Measurements from ENCODE around the gene TUFM. TPM values are rescaled to one million over a fixed set of nuclear protein-coding genes. Genes with fewer than 3 reads are reported as not detected.
A peak's percentile ranks its signal among the peaks of the same experiment; 100 is the strongest.
"Not testable (repeated sequence)": the region's sequence is repeated elsewhere in the genome, so short reads cannot be mapped to it uniquely, and the experiment has no call there.

TUFM gene
- total RNA-seq, 2 donors from 2014 or later, result 140 to 291 TPM

- peak; percentile 61 for ATAC-seq (replicated peaks)
- no peaks in the 10 kb centered on the region for H3K9me3 Mint-ChIP-seq
- H3K27me3 Mint-ChIP-seq, result peaks cover 11% of the 10 kb centered on the region
- H3K4me1 Mint-ChIP-seq, result no peaks in the 10 kb centered on the region
- no peaks in the 10 kb centered on the region for H3K36me3 Mint-ChIP-seq (ENCODE audit: low read depth)
- H3K4me3 Mint-ChIP-seq, result peak overlapping the region; percentile 83
- peak overlapping the region; percentile 33 for H3K27ac Mint-ChIP-seq
These were observed 33.2 kb upstream of the TUFM start for GRCh38 chr16:28879261-28879840.

GRCh38 chr16:28878083-28878926 is 32.2 kb upstream of the TUFM start, which contains the start of gene ATP2A1:
ATP2A1 (plus strand) TSS chr16:28878488; CDS start chr16:28878672, 184 bp downstream.
- Mint-ChIP-seq H3K27me3 (peaks cover 6% of the 10 kb centered on the region), H3K36me3 (ENCODE audit: low read depth) (peaks cover 5% of the 10 kb centered on the region)

GRCh38 chr16:28877655-28878000 is 31.5 kb upstream of the TUFM start:
- H3K4me1 Mint-ChIP-seq, result no peaks in the 10 kb centered on the region
- H3K4me3 Mint-ChIP-seq, result no peak overlapping the region
- H3K36me3 Mint-ChIP-seq (ENCODE audit: low read depth), result peaks cover 11% of the 10 kb centered on the region
- H3K9me3 Mint-ChIP-seq, result no peaks in the 10 kb centered on the region
- no peak for ATAC-seq (replicated peaks)
- no peak overlapping the region for H3K27ac Mint-ChIP-seq
- H3K27me3 Mint-ChIP-seq, result peaks cover 6% of the 10 kb centered on the region

More at GRCh38 chr16:28878083-28878926, 32.2 kb upstream of the TUFM start, which contains the start of gene ATP2A1:
- H3K4me3 Mint-ChIP-seq, result peak within 1 kb of the TSS; percentile 83
- no peak for ATAC-seq (replicated peaks)
- no peaks in the 10 kb centered on the region for H3K4me1 Mint-ChIP-seq
- peak within 1 kb of the TSS; percentile 33 for H3K27ac Mint-ChIP-seq
- no peaks in the 10 kb centered on the region for H3K9me3 Mint-ChIP-seq

GRCh38 chr16:28876973-28877654 is 31.0 kb upstream of the TUFM start:
- peaks cover 6% of the 10 kb centered on the region for H3K27me3 Mint-ChIP-seq
- no peaks in the 10 kb centered on the region for H3K4me1 Mint-ChIP-seq
- no peak overlapping the region for H3K27ac Mint-ChIP-seq
- no peak for ATAC-seq (replicated peaks)
- peaks cover 14% of the 10 kb centered on the region for H3K36me3 Mint-ChIP-seq (ENCODE audit: low read depth)
- no peaks in the 10 kb centered on the region for H3K9me3 Mint-ChIP-seq
- no peak overlapping the region for H3K4me3 Mint-ChIP-seq

GRCh38 chr16:28876019-28876659 is 30.0 kb upstream of the TUFM start:
- Mint-ChIP-seq H3K9me3 (no peaks in the 10 kb centered on the region), H3K27me3 (peaks cover 4% of the 10 kb centered on the region), H3K27ac (no peak overlapping the region), H3K36me3 (ENCODE audit: low read depth) (peaks cover 16% of the 10 kb centered on the region), H3K4me3 (no peak overlapping the region), H3K4me1 (no peaks in the 10 kb centered on the region)
- ATAC-seq (replicated peaks), result no peak

GRCh38 chr16:28875134-28876018 is 29.2 kb upstream of the TUFM start:
- Mint-ChIP-seq H3K4me1 (peaks cover under 1% of the 10 kb centered on the region), H3K9me3 (no peaks in the 10 kb centered on the region), H3K27ac (no peak overlapping the region), H3K36me3 (ENCODE audit: low read depth) (peaks cover 24% of the 10 kb centered on the region), H3K27me3 (no peaks in the 10 kb centered on the region), H3K4me3 (no peak overlapping the region)
- ATAC-seq (replicated peaks), result no peak

GRCh38 chr16:28874406-28874805 is 28.3 kb upstream of the TUFM start:
- H3K36me3 Mint-ChIP-seq (ENCODE audit: low read depth), result peaks cover 33% of the 10 kb centered on the region
- no peaks in the 10 kb centered on the region for H3K9me3 Mint-ChIP-seq
- H3K27ac Mint-ChIP-seq, result no peak overlapping the region
- H3K4me1 Mint-ChIP-seq, result peaks cover 4% of the 10 kb centered on the region
- H3K27me3 Mint-ChIP-seq, result no peaks in the 10 kb centered on the region
- H3K4me3 Mint-ChIP-seq, result no peak overlapping the region
- ATAC-seq (replicated peaks), result no peak

GRCh38 chr16:28873543-28874201 is 27.5 kb upstream of the TUFM start:
- Mint-ChIP-seq H3K27me3 (no peaks in the 10 kb centered on the region), H3K4me1 (peaks cover 4% of the 10 kb centered on the region)

GRCh38 chr16:28872952-28873351 is 26.8 kb upstream of the TUFM start:
- Mint-ChIP-seq H3K36me3 (ENCODE audit: low read depth) (peaks cover 44% of the 10 kb centered on the region), H3K4me3 (no peak overlapping the region), H3K4me1 (peaks cover 4% of the 10 kb centered on the region), H3K9me3 (no peaks in the 10 kb centered on the region), H3K27ac (no peak overlapping the region), H3K27me3 (no peaks in the 10 kb centered on the region)
- no peak for ATAC-seq (replicated peaks)

More at GRCh38 chr16:28873543-28874201, 27.5 kb upstream of the TUFM start:
- peak; percentile 75 for ATAC-seq (replicated peaks)
- Mint-ChIP-seq H3K9me3 (no peaks in the 10 kb centered on the region), H3K36me3 (ENCODE audit: low read depth) (peaks cover 41% of the 10 kb centered on the region), H3K27ac (no peak overlapping the region), H3K4me3 (no peak overlapping the region)

GRCh38 chr16:28869201-28869600 is 23.1 kb upstream of the TUFM start:
- H3K9me3 Mint-ChIP-seq, result no peaks in the 10 kb centered on the region

GRCh38 chr16:28867646-28868045 is 21.5 kb upstream of the TUFM start:
- peaks cover 63% of the 10 kb centered on the region for H3K36me3 Mint-ChIP-seq (ENCODE audit: low read depth)
- not testable (repeated sequence) for H3K27ac Mint-ChIP-seq; H3K4me1 Mint-ChIP-seq; H3K27me3 Mint-ChIP-seq; H3K4me3 Mint-ChIP-seq; ATAC-seq (replicated peaks); H3K9me3 Mint-ChIP-seq

More at GRCh38 chr16:28869201-28869600, 23.1 kb upstream of the TUFM start:
- H3K4me3 Mint-ChIP-seq, result no peak overlapping the region
- H3K27ac Mint-ChIP-seq, result no peak overlapping the region
- peaks cover 9% of the 10 kb centered on the region for H3K4me1 Mint-ChIP-seq
- H3K36me3 Mint-ChIP-seq (ENCODE audit: low read depth), result peaks cover 65% of the 10 kb centered on the region
- no peaks in the 10 kb centered on the region for H3K27me3 Mint-ChIP-seq
- ATAC-seq (replicated peaks), result no peak

GRCh38 chr16:28867241-28867640 is 21.1 kb upstream of the TUFM start:
- Mint-ChIP-seq H3K36me3 (ENCODE audit: low read depth) (peaks cover 59% of the 10 kb centered on the region), H3K4me1 (peaks cover 9% of the 10 kb centered on the region), H3K27ac (no peak overlapping the region), H3K9me3 (no peaks in the 10 kb centered on the region), H3K4me3 (no peak overlapping the region), H3K27me3 (no peaks in the 10 kb centered on the region)
- ATAC-seq (replicated peaks), result no peak

- Mint-ChIP-seq H3K27ac (no peak overlapping the region), H3K27me3 (no peaks in the 10 kb centered on the region), H3K4me1 (peaks cover 12% of the 10 kb centered on the region), H3K9me3 (no peaks in the 10 kb centered on the region), H3K36me3 (ENCODE audit: low read depth) (peaks cover 59% of the 10 kb centered on the region), H3K4me3 (no peak overlapping the region)
- ATAC-seq (replicated peaks), result no peak
These were observed 20.3 kb upstream of the TUFM start for GRCh38 chr16:28866454-28866804.
